K562 (cell line): Measurements from ENCODE around the gene TTC39A.

Experiments
- GABPB2 ChIP-seq: fragments of 250-450 bp; sonication (Bioruptor Pico); conservative IDR thresholded peaks from 2 replicates; pipeline ENCODE4 v1.5.1; 2021; ENCODE audit warnings: mild to moderate bottlenecking
- HDAC6 ChIP-seq: IDR thresholded peaks from 2 replicates; pipeline ENCODE4 v1.6.1; 2012; ENCODE audit warnings: low read depth, mild to moderate bottlenecking, control low read depth, inconsistent platforms, low read length, moderate library complexity
- KDM1A ChIP-seq, 2 experiments: fragments of 450-650 bp; IDR thresholded peaks; 2 replicates each; pipeline ENCODE4 v1.6.1; 2016; ENCODE audit warnings: mild to moderate bottlenecking in 2 of 2
- MCM7 ChIP-seq, 2 experiments: fragments of 450-650 bp; IDR thresholded peaks; 2 replicates each; pipeline ENCODE4 v1.6.1; 2016 to 2018
- POLR2AphosphoS5 ChIP-seq: IDR thresholded peaks from 2 replicates; pipeline ENCODE4 v1.6.1; 2011; ENCODE audit warnings: mild to moderate bottlenecking, low read depth, low read length, moderate library complexity; ENCODE audit not compliant: control insufficient read depth, insufficient read depth
- RAD21 ChIP-seq, 2 experiments: fragments of 250-450 bp in 1 of 2; fragments of 450-650 bp in 1 of 2; sonication (Bioruptor Pico) in 1 of 2; formaldehyde crosslinking in 1 of 2; IDR thresholded peaks in 1 of 2; conservative IDR thresholded peaks in 1 of 2; 2 replicates each; pipeline versions ENCODE4 v1.4.0 to v1.8.0; 2020 to 2022; ENCODE audit warnings: mild to moderate bottlenecking in 2 of 2, moderate library complexity in 1 of 2
- SRF ChIP-seq, 2 experiments: fragments of 250-450, 450-650 bp in 1 of 2; sonication (Bioruptor Pico) in 1 of 2; sonication (generic) in 1 of 2; formaldehyde crosslinking; IDR thresholded peaks; 2 replicates each; pipeline versions ENCODE4 v1.5.0 to v1.5.1; 2020 to 2022; ENCODE audit warnings: mild to moderate bottlenecking in 1 of 2, missing genetic modification reagents in 1 of 2
- TCF7 ChIP-seq: sonication (generic); IDR thresholded peaks from 2 replicates; pipeline ENCODE4 v1.6.1; 2016; ENCODE audit warnings: antibody characterized with exemption, borderline replicate concordance
- TF ChIP-seq, protein P1 (sequence below), 2 experiments: fragments of 450-650 bp; IDR thresholded peaks; 2 replicates each; pipeline ENCODE4 v1.6.1; 2016

DNA sequence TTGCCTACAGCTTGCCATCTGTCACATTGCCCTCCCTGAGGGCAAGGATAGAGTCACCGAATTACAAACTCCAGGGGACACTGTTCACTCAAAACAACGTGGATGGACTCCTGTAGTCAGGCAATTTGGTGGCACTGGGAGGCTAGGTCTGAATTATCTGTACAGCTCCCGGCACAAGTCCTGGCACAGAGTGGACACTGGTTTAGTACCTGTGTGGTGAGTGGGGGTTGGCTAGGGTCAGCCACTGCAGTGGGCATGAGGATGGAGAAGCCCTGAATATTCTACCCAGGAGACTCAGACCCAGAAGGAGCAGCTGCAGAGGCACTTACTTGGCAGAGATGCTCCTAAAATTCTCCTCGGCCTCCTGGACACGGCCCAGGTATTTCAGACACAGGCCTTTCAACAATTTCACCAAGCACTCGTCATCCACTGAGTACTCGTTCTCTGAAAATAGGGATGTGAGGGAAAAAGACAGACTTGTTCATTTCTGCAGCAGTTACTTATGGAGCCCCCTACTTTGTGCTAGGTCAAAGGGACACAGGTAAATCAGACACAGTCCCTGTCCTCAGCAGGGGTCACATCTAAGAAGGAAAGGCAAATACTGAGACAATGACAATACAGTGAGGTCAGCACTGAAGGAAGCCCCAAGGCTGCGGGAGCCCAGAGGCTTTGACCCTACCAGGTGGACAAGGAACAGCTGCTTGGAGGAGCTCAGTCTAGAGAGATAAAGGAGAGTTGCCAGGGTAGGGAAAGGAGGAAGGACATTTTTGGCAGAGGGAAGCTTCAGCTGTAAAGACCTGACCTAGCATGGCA lies 40.5 kb downstream of the TTC39A start:
- TF ChIP-seq SRF (CRISPR knock-in tag; IDR thresholded peaks at IDR 0.05): no peak
- no peak for TF ChIP-seq GABPB2 (CRISPR knock-in tag)
- no peak for TF ChIP-seq MCM7 (IDR thresholded peaks at IDR 0.05)
- no peak for TF ChIP-seq HDAC6
- no peak for TF ChIP-seq RAD21 (CRISPR knock-in tag; conservative IDR thresholded peaks at IDR 0.05 in 1 of 2, IDR thresholded peaks at IDR 0.05 in 1 of 2)
- TF ChIP-seq KDM1A (IDR thresholded peaks at IDR 0.05): no peak
- TF ChIP-seq POLR2AphosphoS5: no peak
- TF ChIP-seq, protein P1, sequence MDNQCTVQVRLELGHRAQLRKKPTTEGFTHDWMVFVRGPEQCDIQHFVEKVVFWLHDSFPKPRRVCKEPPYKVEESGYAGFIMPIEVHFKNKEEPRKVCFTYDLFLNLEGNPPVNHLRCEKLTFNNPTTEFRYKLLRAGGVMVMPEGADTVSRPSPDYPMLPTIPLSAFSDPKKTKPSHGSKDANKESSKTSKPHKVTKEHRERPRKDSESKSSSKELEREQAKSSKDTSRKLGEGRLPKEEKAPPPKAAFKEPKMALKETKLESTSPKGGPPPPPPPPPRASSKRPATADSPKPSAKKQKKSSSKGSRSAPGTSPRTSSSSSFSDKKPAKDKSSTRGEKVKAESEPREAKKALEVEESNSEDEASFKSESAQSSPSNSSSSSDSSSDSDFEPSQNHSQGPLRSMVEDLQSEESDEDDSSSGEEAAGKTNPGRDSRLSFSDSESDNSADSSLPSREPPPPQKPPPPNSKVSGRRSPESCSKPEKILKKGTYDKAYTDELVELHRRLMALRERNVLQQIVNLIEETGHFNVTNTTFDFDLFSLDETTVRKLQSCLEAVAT (IDR thresholded peaks at IDR 0.05): no peak
- TF ChIP-seq TCF7: no peak
